A673 (cell line): Measurements from ENCODE around the gene CDPF1. TPM values are rescaled to one million over a fixed set of nuclear protein-coding genes. Genes with fewer than 3 reads are reported as not detected.

Experiments used
- BruUV-seq: library from RNA; stranded (reverse); fragments of 400-500 nt; replicated peaks from 2 replicates; lab custom pipeline; 2021; lab: Mats Ljungman, UMichigan
- CTCF ChIA-PET: fragments of 300-600 bp; sonication (Branson Sonifier 250); formaldehyde crosslinking; loops from one replicate; lab custom pipeline; 2022; ENCODE audit warnings: antibody characterized with exemption; lab: Charles Lee
- POLR2A ChIA-PET: fragments of 300-600 bp; sonication (Branson Sonifier 250); formaldehyde crosslinking; loops from one replicate; lab custom pipeline; 2022; ENCODE audit warnings: antibody characterized with exemption; ENCODE audit not compliant: low non-redundant PET; lab: Charles Lee
- DNase-seq: peaks from one replicate; pipeline ENCODE4 v3.0.0-alpha.2; 2015; ENCODE audit warnings: low spot score
- H3K27ac ChIP-seq: fragments of 200-600 bp; sonication (generic); 2 replicates; pipeline ENCODE4 v1.5.1; 2016; ENCODE audit warnings: mixed run types, low read depth, mild to moderate bottlenecking, mixed read lengths, antibody characterized with exemption, low read length; ENCODE audit not compliant: poor library complexity, severe bottlenecking
- H3K27me3 ChIP-seq: fragments of 200-600 bp; sonication (generic); replicated peaks from 2 replicates; pipeline ENCODE4 v1.6.1; 2017; ENCODE audit warnings: mixed run types, low read depth, mild to moderate bottlenecking, mixed read lengths, antibody characterized with exemption, low read length; ENCODE audit not compliant: insufficient read depth, poor library complexity
- H3K36me3 ChIP-seq: fragments of 200-600 bp; sonication (generic); 2 replicates; pipeline ENCODE4 v1.6.1; 2016; ENCODE audit warnings: mixed run types, mild to moderate bottlenecking, mixed read lengths, antibody characterized with exemption, low read length; ENCODE audit not compliant: insufficient read depth, poor library complexity, severe bottlenecking
- H3K4me1 ChIP-seq: fragments of 200-600 bp; sonication (generic); 2 replicates; pipeline ENCODE4 v1.6.1; 2017; ENCODE audit warnings: mixed run types, mild to moderate bottlenecking, mixed read lengths, antibody characterized with exemption, low read length; ENCODE audit not compliant: insufficient read depth, poor library complexity, severe bottlenecking
- H3K4me3 ChIP-seq: fragments of 200-600 bp; sonication (generic); 2 replicates; pipeline ENCODE4 v1.5.1; 2016; ENCODE audit warnings: low read depth, mixed run types, mild to moderate bottlenecking, mixed read lengths, low read length; ENCODE audit not compliant: poor library complexity, severe bottlenecking
- H3K9me3 ChIP-seq: fragments of 200-600 bp; sonication (generic); 2 replicates; pipeline ENCODE4 v1.6.1; 2016; ENCODE audit warnings: mixed run types, low read depth, mild to moderate bottlenecking, mixed read lengths, antibody characterized with exemption, low read length; ENCODE audit not compliant: poor library complexity, severe bottlenecking
- EZH2 ChIP-seq: fragments of 200-600 bp; sonication (generic); IDR thresholded peaks from 2 replicates; pipeline ENCODE4 v1.6.1; 2017; ENCODE audit warnings: borderline replicate concordance, low read depth, mild to moderate bottlenecking, mixed read lengths, antibody characterized with exemption, low read length; ENCODE audit not compliant: poor library complexity, severe bottlenecking
- intact Hi-C: fragments of 100-400 bp; cut with micrococcal nuclease; formaldehyde crosslinking; loops from one replicate; pipeline ENCODE4 v1.10.0; 2022; ENCODE audit not compliant: unreplicated experiment
- total RNA-seq: library from RNA; stranded (reverse); gene quantifications from 2 replicates; pipeline ENCODE4 v1.2.3, GENCODE V29; 2021
- TF ChIP-seq, protein P1 (sequence below): fragments of 300-800, 200-600 bp; sonication (generic); conservative IDR thresholded peaks from 2 replicates; pipeline ENCODE4 v1.5.1; 2017; ENCODE audit warnings: low read depth, mild to moderate bottlenecking, antibody characterized with exemption, low read length, moderate library complexity, mixed read lengths

CDPF1 gene
- total RNA-seq, 1 experiment from 2014 or later: 7.0 TPM

DNA sequence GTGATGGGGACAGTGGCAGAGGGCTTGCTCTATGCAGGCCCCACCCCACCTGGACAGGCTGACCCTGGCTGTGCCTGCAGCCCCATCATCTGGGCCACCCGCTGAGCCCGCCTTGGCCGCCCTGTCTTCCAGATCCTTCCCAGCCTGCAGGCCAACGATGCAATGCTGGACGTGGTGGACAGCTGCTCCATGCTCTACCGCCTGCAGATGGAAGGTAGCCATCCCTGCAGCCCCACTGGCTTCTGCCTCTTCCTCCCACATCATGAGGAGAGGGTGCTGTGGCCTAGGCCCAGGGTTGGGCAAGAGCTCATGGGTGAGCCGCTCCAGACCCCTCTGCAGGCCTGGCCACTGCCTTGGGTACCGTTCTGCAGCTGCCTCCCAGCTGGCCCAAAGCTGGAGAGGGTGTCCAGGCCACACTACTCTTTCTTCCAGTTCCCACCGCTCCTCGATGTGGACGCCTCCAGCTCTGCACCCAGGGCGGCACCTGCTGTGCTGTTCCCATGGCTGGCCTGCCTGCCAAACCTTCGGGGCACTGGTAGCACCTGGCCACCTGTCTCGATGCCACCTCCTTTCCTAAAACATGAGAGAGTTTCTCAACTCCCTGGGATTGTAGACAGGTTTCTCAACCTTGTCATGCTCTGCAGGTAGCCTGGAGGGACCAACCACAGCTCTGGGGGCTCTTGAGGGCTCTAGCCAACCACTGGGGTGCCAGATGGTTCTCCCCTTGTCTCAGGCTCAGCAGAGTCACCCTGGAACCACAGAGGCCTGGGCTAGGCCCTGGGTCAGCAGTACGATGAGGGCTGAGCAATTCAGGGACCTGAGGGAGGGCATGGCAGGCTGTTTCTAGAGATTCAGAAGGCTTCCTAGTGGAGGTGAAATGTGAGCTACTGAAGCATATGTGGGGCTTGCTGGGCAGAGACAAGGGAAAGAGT is 37.1 kb upstream of the CDPF1 start:
- TF ChIP-seq, protein P1, sequence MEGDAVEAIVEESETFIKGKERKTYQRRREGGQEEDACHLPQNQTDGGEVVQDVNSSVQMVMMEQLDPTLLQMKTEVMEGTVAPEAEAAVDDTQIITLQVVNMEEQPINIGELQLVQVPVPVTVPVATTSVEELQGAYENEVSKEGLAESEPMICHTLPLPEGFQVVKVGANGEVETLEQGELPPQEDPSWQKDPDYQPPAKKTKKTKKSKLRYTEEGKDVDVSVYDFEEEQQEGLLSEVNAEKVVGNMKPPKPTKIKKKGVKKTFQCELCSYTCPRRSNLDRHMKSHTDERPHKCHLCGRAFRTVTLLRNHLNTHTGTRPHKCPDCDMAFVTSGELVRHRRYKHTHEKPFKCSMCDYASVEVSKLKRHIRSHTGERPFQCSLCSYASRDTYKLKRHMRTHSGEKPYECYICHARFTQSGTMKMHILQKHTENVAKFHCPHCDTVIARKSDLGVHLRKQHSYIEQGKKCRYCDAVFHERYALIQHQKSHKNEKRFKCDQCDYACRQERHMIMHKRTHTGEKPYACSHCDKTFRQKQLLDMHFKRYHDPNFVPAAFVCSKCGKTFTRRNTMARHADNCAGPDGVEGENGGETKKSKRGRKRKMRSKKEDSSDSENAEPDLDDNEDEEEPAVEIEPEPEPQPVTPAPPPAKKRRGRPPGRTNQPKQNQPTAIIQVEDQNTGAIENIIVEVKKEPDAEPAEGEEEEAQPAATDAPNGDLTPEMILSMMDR: no peak
- no peak for TF ChIP-seq EZH2
- peaks cover 5% of the 10 kb centered on the region for H3K36me3 ChIP-seq
- no peak overlapping the region for H3K4me3 ChIP-seq
- CTCF ChIA-PET: no interaction called here
- intact Hi-C loops: no loop called here
- no peaks in the 10 kb centered on the region for H3K4me1 ChIP-seq
- no TSS peak for BruUV-seq
- no peak for DNase-seq
- H3K9me3 ChIP-seq: no peaks in the 10 kb centered on the region
- no peaks in the 10 kb centered on the region for H3K27me3 ChIP-seq
- POLR2A ChIA-PET: no interaction called here
- H3K27ac ChIP-seq: no peak overlapping the region

DNA sequence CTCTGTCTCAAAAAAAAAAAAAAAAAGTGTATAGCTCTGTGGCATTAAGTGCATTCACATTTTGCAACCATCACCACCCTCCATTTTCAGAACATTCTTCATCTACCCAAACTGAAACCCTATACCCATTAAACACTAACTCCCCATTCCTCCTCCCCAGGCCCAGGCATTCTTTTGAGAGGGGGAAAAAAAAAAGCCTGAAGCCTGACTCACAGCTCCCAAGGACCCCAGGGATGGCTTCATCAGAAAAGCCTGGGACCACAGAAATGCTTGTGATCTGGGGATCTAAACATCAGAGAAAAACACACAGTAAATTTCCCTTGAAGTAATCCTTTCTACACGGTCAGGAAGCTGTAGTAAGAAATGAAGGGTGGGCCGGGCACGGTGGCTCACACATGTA is 35.9 kb upstream of the CDPF1 start:
- Histone ChIP-seq H3K27me3 (no peaks in the 10 kb centered on the region), H3K27ac (no peak overlapping the region), H3K4me1 (no peaks in the 10 kb centered on the region), H3K36me3 (peaks cover 5% of the 10 kb centered on the region), H3K4me3 (no peak overlapping the region), H3K9me3 (no peaks in the 10 kb centered on the region)
- no TSS peak for BruUV-seq
- ChIA-PET POLR2A (no interaction called here), CTCF (no interaction called here)
- DNase-seq: no peak
- TF ChIP-seq, protein P1: no peak
- no peak for TF ChIP-seq EZH2
- intact Hi-C loops: no loop called here

DNA sequence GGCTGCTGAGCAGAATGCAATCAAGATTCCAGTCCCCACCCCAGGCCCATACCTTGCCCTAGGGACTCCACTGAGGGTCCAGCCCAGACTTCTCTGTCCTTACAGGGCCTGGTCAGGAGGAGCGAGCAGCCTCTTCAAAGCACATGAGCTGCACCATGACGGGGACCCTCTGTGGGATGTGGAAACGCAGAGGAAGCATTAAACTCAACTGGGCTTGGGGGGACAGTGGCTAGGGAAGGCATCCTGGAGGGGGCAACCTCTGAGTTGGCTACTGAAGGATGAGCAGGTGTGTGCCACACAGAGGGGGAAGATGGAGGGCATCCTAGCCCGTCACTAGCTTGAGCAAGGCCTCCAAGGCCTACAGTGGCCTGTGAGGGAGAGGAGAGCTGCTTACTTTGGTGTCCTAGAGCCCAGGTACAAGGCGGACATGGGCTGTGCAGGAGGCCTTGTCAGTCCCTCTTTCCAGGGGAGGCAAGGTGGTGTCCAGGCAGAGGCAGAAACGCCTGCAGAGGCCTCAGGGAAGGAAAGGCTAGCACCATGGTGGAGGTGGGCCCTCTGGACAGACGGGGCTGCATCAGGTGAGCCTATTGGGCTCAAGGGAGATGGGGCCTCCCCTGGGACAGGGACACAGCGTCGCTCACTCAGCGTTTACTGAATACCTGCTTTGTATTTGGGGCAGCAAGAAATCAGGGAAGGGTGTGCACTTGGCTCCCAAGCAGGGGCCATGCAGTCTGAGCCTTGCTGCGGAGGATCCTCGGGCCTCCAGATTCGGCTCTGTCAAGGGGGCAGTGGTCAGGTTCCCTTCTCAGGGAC is 32.0 kb upstream of the CDPF1 start:
- CTCF ChIA-PET: interaction anchor here (0.6 kb wide), 1 partner anchor 252 kb away, joined by 3 read pairs; no protein-coding TSS in a partner anchor
- POLR2A ChIA-PET: no interaction called here

More for the DNA sequence above, 32.0 kb upstream of the CDPF1 start:
- H3K4me3 ChIP-seq: no peak overlapping the region
- intact Hi-C loops: no loop called here
- no peaks in the 10 kb centered on the region for H3K27me3 ChIP-seq
- peaks cover 5% of the 10 kb centered on the region for H3K36me3 ChIP-seq
- TF ChIP-seq EZH2: no peak
- no peaks in the 10 kb centered on the region for H3K9me3 ChIP-seq
- DNase-seq: no peak
- no TSS peak for BruUV-seq
- no peak overlapping the region for H3K27ac ChIP-seq
- H3K4me1 ChIP-seq: no peaks in the 10 kb centered on the region
